ENCODE data around the gene ANP32A.

Gene ANP32A

GRCh38 chr15:68819495-68820294 lies 1.0 kb downstream of the ANP32A start:
- peak; percentile 47 for DNase-seq

GRCh38 chr15:68818769-68819494 lies 1.8 kb downstream of the ANP32A start:
- DNase-seq = peak; percentile 54

GRCh38 chr15:68818066-68818768 lies 2.5 kb downstream of the ANP32A start:
- peak; percentile 85 for DNase-seq

DNA sequence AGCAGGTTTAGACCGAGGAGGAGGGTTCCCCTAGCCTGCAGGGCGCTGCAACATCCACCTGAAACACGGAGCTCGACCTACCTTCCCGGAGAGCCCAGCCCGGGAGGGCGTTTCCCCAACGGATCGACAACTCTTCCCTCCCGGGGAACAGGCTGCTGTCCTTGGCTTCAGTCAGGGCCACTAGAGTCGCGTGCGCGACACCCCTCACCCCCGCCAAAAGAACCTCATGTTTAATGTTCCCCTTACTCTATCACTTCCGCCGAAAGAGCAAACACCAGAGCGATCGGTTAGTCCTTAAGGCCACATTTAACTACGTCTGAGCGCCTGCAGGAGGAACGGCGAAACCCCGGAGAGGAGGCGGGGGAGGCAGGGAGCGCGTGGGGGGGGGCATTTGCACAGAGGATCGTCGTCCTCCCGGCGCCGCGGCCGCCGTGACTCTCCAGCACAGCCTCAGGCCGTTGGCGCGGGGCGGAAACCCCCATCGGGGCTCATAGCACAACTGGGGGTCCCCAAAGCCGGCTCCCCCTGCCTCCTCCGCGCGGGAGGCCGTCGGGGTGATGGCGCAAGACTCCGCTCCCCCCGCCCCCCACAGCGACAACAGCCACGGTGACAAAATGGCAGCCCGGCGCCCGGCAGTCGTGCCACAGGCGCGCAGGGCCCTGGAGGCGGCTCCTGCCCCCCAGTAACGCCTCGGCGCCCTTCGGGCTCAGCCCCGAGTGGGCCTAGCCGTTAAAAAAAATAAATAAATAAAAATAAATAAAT lies 3.2 kb downstream of the ANP32A start:
- DNase-seq = peak; percentile 80

DNA sequence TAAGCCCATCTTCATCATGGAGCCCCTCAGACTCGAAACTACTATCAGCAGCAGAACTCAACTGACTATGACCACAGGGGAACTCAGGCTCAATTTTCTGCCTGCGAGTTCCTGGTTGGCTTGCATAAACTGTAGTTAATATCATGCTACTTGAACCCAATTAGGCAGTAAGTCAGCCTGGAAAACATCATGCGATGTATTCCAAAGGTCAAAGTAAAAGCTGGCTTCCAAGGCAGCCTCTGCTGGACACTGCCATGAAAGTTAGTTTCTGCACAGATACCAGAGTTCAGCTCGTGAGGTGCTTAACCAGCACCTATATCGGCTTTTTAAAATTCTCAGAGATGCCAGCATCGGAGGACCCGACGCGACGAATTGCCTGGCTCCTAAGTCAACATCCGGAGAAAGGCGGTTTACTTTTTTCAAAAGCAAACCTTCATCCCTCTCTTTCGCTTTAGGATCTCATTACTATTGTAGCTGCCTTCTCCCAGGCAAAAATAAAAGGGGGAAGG lies 3.8 kb downstream of the ANP32A start:
- no peak for DNase-seq

- DNase-seq = no peak
These were observed 4.5 kb downstream of the ANP32A start for GRCh38 chr15:68816158-68816557.

DNA sequence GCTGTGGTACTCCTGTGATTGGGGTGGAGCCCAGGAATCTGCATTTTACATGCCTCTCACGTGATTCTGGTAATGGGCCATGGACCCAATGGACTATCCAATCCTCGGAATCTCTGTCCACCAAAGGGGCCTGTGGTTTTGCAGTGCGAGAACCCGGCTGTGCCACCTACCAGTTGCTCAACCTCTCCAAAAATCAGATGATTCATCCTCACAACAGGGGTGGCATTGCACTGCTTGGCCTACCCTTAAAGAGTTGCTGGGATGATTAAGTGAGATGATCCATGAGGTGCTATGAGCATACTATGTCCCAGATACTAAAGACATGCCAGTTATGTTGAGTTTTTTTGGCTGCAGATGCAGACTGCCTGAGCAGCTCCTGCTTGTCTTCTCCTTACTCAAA lies 5.1 kb downstream of the ANP32A start:
- DNase-seq = no peak

- no peak for DNase-seq
These were observed 6.1 kb downstream of the ANP32A start for GRCh38 chr15:68814596-68814995.

DNA sequence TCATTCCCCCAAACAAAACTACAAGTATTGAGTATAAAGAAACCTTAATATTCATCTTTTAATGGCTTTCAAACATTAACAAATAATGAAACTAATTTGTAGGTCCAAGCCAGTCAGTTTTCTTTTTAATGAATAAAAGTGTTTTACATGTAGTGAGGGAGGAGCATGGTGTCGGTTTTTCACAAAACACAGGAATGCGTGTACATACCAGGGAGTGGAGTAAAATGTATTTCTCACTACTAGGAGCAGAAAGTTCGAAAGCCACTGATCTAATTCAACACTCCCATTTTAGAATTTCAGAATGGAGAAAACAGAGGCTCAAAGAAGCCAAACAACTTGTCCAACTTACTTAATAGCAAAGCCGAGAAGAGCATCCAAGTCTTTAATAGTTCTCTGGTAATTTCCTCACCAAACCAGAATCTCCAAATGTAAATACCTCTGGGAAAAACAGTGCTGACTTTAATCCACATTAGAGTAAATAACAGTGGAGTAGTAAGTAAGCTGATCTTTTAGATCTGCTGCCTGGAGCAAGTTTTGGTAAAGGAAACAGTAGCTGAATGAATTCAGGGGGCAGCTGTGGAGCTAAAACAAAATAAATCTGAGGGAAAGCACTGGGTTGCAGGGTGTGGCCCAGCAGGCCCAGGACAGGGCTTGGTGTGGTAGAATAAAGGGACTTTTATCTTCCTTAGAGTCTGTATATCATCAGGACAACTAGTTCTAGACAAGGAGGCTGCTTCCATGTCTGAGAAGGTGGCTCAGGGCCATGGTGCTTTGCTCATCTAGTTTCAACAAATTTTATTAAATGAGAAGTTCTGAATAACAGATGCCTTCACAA lies 7.9 kb downstream of the ANP32A start:
- no peak for DNase-seq

DNA sequence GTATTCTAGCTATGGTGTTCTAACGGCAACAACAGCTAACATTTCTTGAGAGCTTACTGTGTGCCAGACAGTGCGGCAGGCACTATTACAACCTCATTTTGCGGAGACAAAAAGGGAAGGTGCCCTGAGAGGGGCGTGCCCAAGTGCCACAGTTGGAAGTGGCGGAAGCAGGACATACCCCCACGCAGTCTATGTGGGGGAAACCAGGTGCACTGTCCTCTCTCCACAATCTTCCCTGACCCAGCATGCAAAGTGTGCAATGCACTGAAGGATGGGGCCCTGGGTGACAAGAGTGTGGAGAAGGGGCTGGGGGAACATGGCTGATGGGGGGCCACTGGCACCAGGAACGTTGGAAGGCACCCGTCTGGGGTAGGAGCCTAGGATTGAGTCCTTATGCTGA lies 8.6 kb downstream of the ANP32A start:
- DNase-seq = no peak

DNA sequence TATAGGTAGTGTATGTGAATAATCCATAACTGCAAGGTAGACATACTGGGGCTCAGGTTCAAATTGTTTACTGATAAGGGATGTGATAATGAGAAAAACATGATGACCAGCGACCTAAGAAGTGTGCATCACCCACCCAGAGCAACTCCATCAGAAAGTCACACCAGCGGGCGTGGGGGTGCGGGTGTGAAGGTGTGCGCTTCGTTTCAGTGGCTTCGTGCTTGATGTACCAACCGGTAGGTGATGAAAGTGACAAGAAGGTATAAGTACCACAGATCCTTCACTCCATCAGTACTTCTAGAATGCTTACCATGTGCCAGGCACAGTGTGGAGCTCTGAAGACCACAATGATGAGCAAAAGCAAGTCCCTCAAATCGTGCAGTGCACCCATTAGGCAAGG lies 11.2 kb downstream of the ANP32A start:
- no peak for DNase-seq

DNA sequence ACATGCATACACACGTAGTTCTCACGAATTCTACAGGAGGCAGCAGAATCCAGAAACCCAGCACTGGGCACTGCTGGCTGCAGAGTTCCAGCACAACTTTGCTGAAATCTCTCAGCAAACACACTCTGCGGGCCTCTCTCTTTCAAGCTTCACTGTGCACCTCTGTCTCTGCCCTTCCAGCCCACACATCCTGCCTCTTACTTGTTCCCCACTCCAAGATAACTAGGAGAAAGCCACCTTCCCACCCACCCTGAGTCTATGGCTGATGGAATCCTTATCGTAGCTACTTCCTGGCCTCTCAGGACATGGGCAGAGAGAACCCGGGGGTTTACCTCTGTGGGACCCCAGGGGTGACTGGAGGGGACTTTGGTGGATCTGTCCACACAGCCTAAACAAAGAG lies 11.9 kb downstream of the ANP32A start:
- no peak for DNase-seq

GRCh38 chr15:68808091-68808490 lies 12.6 kb downstream of the ANP32A start:
- DNase-seq = no peak

DNA sequence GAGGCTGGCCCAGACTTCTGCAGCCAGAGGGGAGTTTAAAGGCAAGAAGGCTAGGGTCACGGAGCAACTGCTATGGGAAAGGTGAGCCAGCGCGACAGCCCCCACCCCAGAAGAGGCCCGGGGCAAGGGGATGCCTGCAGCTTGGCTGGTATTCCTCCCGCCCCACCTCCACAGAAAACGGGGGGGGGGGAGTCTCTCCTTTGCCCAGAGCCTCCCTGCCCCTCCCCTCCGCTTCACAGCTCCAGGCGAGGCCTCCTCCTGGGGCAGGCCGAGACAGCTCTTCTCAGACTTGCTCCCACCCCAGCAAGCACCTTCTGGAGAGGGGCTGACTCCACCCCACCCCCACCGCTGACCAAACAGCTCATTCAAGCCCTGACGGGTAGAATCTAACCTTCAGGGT lies 13.4 kb downstream of the ANP32A start:
- no peak for DNase-seq

DNA sequence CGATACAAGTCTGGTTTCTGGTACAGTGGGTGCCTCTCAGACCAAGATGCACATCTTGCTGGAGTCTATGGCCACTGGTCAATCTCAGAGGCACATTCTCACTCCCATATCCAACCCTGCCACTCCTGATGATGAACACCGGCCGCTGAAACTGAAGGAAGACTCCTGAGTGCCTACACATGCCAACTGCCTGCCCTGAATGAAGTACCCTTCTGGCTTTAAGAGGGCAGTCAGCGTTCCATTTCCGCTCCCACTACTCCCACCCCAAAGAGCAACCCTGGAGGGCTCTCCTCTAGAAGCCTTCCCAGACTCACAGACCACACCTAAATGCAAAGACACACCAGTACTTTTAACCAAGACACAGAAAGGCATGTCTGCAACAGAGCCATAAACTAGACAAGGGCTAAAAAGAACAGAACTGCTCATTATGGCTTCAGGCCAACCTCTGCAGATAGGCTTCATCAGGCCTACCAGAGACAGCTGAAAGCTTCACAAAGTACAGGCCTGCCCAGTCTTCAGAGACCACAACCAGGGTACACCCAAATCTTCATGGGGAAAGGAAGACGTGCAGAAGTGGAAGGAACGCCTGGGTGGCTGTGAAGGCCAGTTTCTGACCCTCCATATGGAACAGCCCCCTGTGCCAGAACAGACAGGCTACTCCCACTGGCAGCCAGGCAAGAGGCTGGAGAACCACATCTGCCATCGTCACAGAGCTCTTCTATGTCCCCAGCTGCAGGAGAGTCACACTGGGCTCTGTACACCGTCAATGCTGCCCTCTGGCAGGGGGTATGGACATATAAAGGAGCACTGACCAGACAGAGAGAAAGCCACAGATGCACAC lies 14.3 kb downstream of the ANP32A start:
- no peak for DNase-seq

DNA sequence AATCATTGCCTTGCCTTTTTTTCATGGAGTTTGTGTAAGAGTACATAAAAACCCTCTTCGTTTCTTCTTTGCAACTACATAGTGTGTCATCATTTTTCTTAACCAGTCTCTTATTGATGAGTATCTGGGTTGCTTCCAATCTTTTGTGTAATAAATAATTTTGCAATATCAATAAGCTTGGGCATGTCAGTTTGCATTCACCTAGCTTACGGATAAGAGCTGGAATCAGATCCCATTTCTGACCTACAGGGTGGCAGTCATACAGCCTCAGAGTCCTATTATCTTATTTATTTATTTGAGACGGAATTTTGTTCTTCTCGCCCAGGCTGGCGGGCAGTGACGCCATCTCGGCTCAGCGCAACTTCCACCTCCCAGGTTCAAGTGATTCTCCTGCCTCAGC lies 18.3 kb downstream of the ANP32A start:
- DNase-seq = no peak

GRCh38 chr15:68801572-68802148 lies 19.0 kb downstream of the ANP32A start:
- DNase-seq = no peak

- no peak for DNase-seq
These were observed 19.8 kb downstream of the ANP32A start for GRCh38 chr15:68800875-68801274.

GRCh38 chr15:68798346-68799094 lies 22.2 kb downstream of the ANP32A start:
- DNase-seq = no peak

Measured in COR-L47 (cell line).